Measurements from ENCODE around the gene GNE. TPM values are rescaled to one million over a fixed set of nuclear protein-coding genes. Genes with fewer than 3 reads are reported as not detected.

The GNE gene
- total RNA-seq, 1 experiment from 2014 or later: 23.6 TPM

DNA sequence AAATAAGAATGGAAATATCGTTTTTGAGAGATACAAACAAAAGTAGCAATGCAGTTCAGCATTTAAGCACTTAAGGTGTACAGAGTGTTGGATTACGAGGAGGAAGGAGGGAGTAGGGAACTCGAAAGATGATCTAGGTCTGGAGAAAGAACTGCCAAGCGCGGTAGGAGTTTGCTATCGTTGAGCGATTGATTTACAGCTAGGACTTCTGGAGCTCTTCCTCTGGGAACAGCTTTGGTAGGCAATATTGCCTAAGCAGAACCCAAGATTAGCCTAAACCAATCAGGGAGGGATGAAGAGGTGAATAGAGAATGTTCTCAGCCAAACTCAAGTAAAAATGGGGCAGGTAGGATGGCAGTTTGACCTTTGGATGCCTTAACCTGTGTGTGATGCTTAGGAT is 66.6 kb downstream of the GNE start:
- TF ChIP-seq, protein P1, sequence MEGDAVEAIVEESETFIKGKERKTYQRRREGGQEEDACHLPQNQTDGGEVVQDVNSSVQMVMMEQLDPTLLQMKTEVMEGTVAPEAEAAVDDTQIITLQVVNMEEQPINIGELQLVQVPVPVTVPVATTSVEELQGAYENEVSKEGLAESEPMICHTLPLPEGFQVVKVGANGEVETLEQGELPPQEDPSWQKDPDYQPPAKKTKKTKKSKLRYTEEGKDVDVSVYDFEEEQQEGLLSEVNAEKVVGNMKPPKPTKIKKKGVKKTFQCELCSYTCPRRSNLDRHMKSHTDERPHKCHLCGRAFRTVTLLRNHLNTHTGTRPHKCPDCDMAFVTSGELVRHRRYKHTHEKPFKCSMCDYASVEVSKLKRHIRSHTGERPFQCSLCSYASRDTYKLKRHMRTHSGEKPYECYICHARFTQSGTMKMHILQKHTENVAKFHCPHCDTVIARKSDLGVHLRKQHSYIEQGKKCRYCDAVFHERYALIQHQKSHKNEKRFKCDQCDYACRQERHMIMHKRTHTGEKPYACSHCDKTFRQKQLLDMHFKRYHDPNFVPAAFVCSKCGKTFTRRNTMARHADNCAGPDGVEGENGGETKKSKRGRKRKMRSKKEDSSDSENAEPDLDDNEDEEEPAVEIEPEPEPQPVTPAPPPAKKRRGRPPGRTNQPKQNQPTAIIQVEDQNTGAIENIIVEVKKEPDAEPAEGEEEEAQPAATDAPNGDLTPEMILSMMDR (IDR thresholded peaks at IDR 0.05; ENCODE audit: unreplicated experiment): no peak
- peak overlapping the region; percentile 92 for H3K27ac Mint-ChIP-seq (ENCODE audit: unreplicated experiment)
- H3K27me3 Mint-ChIP-seq (ENCODE audit: unreplicated experiment): no peaks in the 10 kb centered on the region
- peak overlapping the region; percentile 83 for H3K4me3 Mint-ChIP-seq (ENCODE audit: low read depth, unreplicated experiment)
- BruUV-seq (replicated peaks): no TSS peak
- DNase-seq: no peak
- CTCF ChIA-PET: interaction anchor here (1.7 kb wide), 1 partner anchor 25 kb away, joined by 3 read pairs; no protein-coding TSS in a partner anchor
- peaks cover 30% of the 10 kb centered on the region for H3K36me3 Mint-ChIP-seq (ENCODE audit: insufficient read depth, unreplicated experiment)
- intact Hi-C loops (cut with micrococcal nuclease; ENCODE audit: unreplicated experiment): no loop called here
- peaks cover 20% of the 10 kb centered on the region for H3K4me1 Mint-ChIP-seq (ENCODE audit: low read depth, unreplicated experiment)
- H3K9me3 Mint-ChIP-seq (ENCODE audit: low read depth, unreplicated experiment): no peaks in the 10 kb centered on the region

DNA sequence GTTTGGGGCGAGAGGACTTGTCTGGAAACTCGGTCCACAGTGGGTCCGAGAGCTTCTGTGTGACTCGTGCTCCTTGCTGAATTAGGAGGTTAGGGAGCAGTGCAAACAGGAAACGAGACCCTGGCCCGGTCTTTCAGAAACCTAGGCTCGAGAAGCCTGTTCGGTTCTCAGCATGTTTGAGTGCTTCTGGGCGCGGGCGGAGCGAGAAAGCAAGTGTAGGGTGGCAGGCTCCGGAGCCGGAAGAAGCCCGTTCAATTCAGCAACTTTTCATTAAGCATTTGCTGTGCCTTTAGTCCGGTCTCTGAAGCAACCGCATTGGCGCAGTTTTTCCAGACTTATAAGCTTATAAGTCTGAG is 67.0 kb downstream of the GNE start:
- peak overlapping the region; percentile 83 for H3K4me3 Mint-ChIP-seq (ENCODE audit: low read depth, unreplicated experiment)
- peak overlapping the region; percentile 92 for H3K27ac Mint-ChIP-seq (ENCODE audit: unreplicated experiment)
- H3K27me3 Mint-ChIP-seq (ENCODE audit: unreplicated experiment): no peaks in the 10 kb centered on the region
- TF ChIP-seq, protein P1 (IDR thresholded peaks at IDR 0.05; ENCODE audit: unreplicated experiment): no peak
- H3K36me3 Mint-ChIP-seq (ENCODE audit: insufficient read depth, unreplicated experiment): peaks cover 30% of the 10 kb centered on the region
- intact Hi-C loops (cut with micrococcal nuclease; ENCODE audit: unreplicated experiment): no loop called here
- DNase-seq: no peak
- CTCF ChIA-PET: interaction anchor here (1.7 kb wide), 1 partner anchor 25 kb away, joined by 3 read pairs; no protein-coding TSS in a partner anchor
- H3K9me3 Mint-ChIP-seq (ENCODE audit: low read depth, unreplicated experiment): no peaks in the 10 kb centered on the region
- no TSS peak for BruUV-seq (replicated peaks)
- H3K4me1 Mint-ChIP-seq (ENCODE audit: low read depth, unreplicated experiment): peaks cover 20% of the 10 kb centered on the region

- TF ChIP-seq, protein P1 (IDR thresholded peaks at IDR 0.05; ENCODE audit: unreplicated experiment): peak; percentile 7
- H3K27me3 Mint-ChIP-seq (ENCODE audit: unreplicated experiment): no peaks in the 10 kb centered on the region
- BruUV-seq (replicated peaks): no TSS peak
- H3K9me3 Mint-ChIP-seq (ENCODE audit: low read depth, unreplicated experiment): no peaks in the 10 kb centered on the region
- peaks cover 30% of the 10 kb centered on the region for H3K36me3 Mint-ChIP-seq (ENCODE audit: insufficient read depth, unreplicated experiment)
- DNase-seq: peak; percentile 85
- intact Hi-C loops (cut with micrococcal nuclease; ENCODE audit: unreplicated experiment): no loop called here
- CTCF ChIA-PET: interaction anchor here (0.6 to 1.7 kb wide), 2 partner anchors 24 to 1418 kb away, joined by 3 read pairs; no protein-coding TSS in a partner anchor
- peak within 1 kb of the TSS; percentile 83 for H3K4me3 Mint-ChIP-seq (ENCODE audit: low read depth, unreplicated experiment)
- peak within 1 kb of the TSS; percentile 92 for H3K27ac Mint-ChIP-seq (ENCODE audit: unreplicated experiment)
- peaks cover 20% of the 10 kb centered on the region for H3K4me1 Mint-ChIP-seq (ENCODE audit: low read depth, unreplicated experiment)
These were observed 67.6 kb downstream of the GNE start, which contains the start of gene CLTA for GRCh38 chr9:36190388-36191289. Gene CLTA (plus strand): TSS chr9:36190921. CDS start chr9:36191057, 136 bp downstream.

DNA sequence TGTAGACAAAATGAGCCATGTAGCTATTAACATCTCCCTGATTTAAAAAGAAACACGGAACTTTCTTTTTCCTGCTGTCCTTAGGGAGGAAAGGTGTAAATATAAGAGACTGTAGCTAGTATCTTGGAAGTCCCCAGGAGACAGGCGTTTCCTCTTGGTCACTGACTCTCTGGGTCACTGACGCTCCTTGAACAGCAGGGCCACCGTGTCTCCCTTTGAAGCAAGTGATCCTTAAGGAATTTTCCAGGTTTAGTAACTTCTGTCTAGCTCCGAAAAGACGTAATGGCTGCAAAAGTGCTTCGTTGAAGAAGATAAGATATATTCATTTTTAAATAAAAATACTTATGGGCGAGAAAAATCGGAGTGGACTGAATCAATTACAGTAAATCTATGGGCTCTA is 68.3 kb downstream of the GNE start:
- CTCF ChIA-PET: interaction anchor here (0.6 to 1.7 kb wide), 2 partner anchors 23 to 1417 kb away, joined by 3 read pairs; no protein-coding TSS in a partner anchor
- no peaks in the 10 kb centered on the region for H3K27me3 Mint-ChIP-seq (ENCODE audit: unreplicated experiment)
- H3K27ac Mint-ChIP-seq (ENCODE audit: unreplicated experiment): peak overlapping the region; percentile 92
- H3K4me3 Mint-ChIP-seq (ENCODE audit: low read depth, unreplicated experiment): peak overlapping the region; percentile 83
- BruUV-seq (replicated peaks): TSS peak; percentile 97
- no peak for DNase-seq
- intact Hi-C loops (cut with micrococcal nuclease; ENCODE audit: unreplicated experiment): no loop called here
- H3K4me1 Mint-ChIP-seq (ENCODE audit: low read depth, unreplicated experiment): peaks cover 20% of the 10 kb centered on the region
- H3K9me3 Mint-ChIP-seq (ENCODE audit: low read depth, unreplicated experiment): no peaks in the 10 kb centered on the region
- TF ChIP-seq, protein P1 (IDR thresholded peaks at IDR 0.05; ENCODE audit: unreplicated experiment): peak; percentile 14
- peaks cover 25% of the 10 kb centered on the region for H3K36me3 Mint-ChIP-seq (ENCODE audit: insufficient read depth, unreplicated experiment)
